H1 (cell line): Measurements from ENCODE around the gene EYA2. TPM values are rescaled to one million over a fixed set of nuclear protein-coding genes. Genes with fewer than 3 reads are reported as not detected.

Source experiments
- CTCF ChIA-PET: fragments of 300-600 bp; sonication (Branson Sonifier 250); formaldehyde crosslinking; loops from one replicate; lab custom pipeline; 2021; ENCODE audit not compliant: partially characterized antibody; lab: Charles Lee
- POLR2A ChIA-PET: fragments of 300-600 bp; sonication (Branson Sonifier 250); formaldehyde crosslinking; loops from one replicate; lab custom pipeline; 2021; ENCODE audit warnings: inconsistent platforms; ENCODE audit not compliant: partially characterized antibody; lab: Charles Lee
- DNase-seq, 2 experiments: peaks; one replicate each; pipeline versions ENCODE4 v3.0.0 to v3.0.0-alpha.2; 2010 to 2022; ENCODE audit warnings: low spot score in 2 of 2, low read depth in 1 of 2, mixed read lengths in 1 of 2
- FAIRE-seq: peaks from 2 replicates; lab custom pipeline; 2011; peaks lifted over from hg19 to GRCh38; lab: Jason Lieb, UNC
- H2AFZ ChIP-seq: 2 replicates; pipeline ENCODE4 v1.8.1; 2012; ENCODE audit warnings: low read length, inconsistent platforms
- H2AK5ac ChIP-seq: 2 replicates; pipeline ENCODE4 v1.6.1; 2013; ENCODE audit warnings: low read depth, low read length
- H2BK120ac ChIP-seq: replicated peaks from 2 replicates; pipeline ENCODE3; 2013; ENCODE audit warnings: low read depth, low read length, inconsistent platforms
- H2BK12ac ChIP-seq: 2 replicates; pipeline ENCODE4 v1.6.1; 2013; ENCODE audit warnings: low read depth, low read length
- H2BK15ac ChIP-seq: 2 replicates; pipeline ENCODE4 v1.6.1; 2013; ENCODE audit warnings: low read length
- H2BK20ac ChIP-seq: 2 replicates; pipeline ENCODE4 v1.6.1; 2013; ENCODE audit warnings: low read length
- H2BK5ac ChIP-seq: 2 replicates; pipeline ENCODE4 v1.6.1; 2013; ENCODE audit warnings: low read depth, low read length
- H3K14ac ChIP-seq: 2 replicates; pipeline ENCODE4 v1.6.1; 2013; ENCODE audit warnings: inconsistent platforms; ENCODE audit not compliant: insufficient read length
- H3K18ac ChIP-seq: 2 replicates; pipeline ENCODE4 v1.6.1; 2013; ENCODE audit warnings: low read length; ENCODE audit errors: extremely low read depth
- H3K23ac ChIP-seq: 2 replicates; pipeline ENCODE4 v1.6.1; 2013; ENCODE audit warnings: inconsistent platforms; ENCODE audit not compliant: insufficient read length
- H3K23me2 ChIP-seq: 2 replicates; pipeline ENCODE4 v1.6.1; 2013; ENCODE audit warnings: low read depth, low read length
- H3K27ac ChIP-seq: 2 replicates; pipeline ENCODE4 v1.6.1; 2011; ENCODE audit warnings: low read depth, low read length, inconsistent platforms
- H3K27me3 ChIP-seq, 4 experiments: replicated peaks in 1 of 4; 1 replicate in 1 of 4; 2 replicates in 3 of 4; pipeline versions ENCODE4 v1.6.1 to v1.8.1; 2011 to 2013; ENCODE audit warnings: low read length in 3 of 4, mild to moderate bottlenecking in 3 of 4, inconsistent platforms in 2 of 4, mixed read lengths in 2 of 4, moderate library complexity in 1 of 4; ENCODE audit not compliant: control insufficient read depth in 3 of 4, insufficient read depth in 3 of 4; ENCODE audit errors: extremely low read depth in 1 of 4
- H3K36me3 ChIP-seq, 4 experiments: 2 replicates each; pipeline versions ENCODE4 v1.6.1 to v1.8.1; 2011 to 2013; ENCODE audit warnings: mild to moderate bottlenecking in 4 of 4, low read length in 3 of 4, moderate library complexity in 2 of 4, control low read depth in 1 of 4, inconsistent platforms in 1 of 4; ENCODE audit not compliant: insufficient read depth in 4 of 4, control insufficient read depth in 2 of 4
- H3K4ac ChIP-seq: replicated peaks from 2 replicates; pipeline ENCODE3; 2013; ENCODE audit warnings: low read length, low read depth, mixed read lengths, inconsistent platforms; ENCODE audit not compliant: insufficient read length
- H3K4me1 ChIP-seq, 4 experiments: replicated peaks in 1 of 4; 1 replicate in 1 of 4; 2 replicates in 3 of 4; pipeline versions ENCODE4 v1.6.1 to v1.8.1; 2011 to 2013; ENCODE audit warnings: low read length in 3 of 4, inconsistent platforms in 2 of 4, mixed read lengths in 1 of 4; ENCODE audit not compliant: insufficient read depth in 4 of 4, control insufficient read depth in 3 of 4
- H3K4me2 ChIP-seq, 2 experiments: 2 replicates each; pipeline versions ENCODE4 v1.6.1 to v1.8.1; 2011 to 2013; ENCODE audit warnings: low read depth in 2 of 2, low read length in 2 of 2, control low read depth in 1 of 2, inconsistent platforms in 1 of 2, mild to moderate bottlenecking in 1 of 2; ENCODE audit not compliant: insufficient read depth in 1 of 2
- H3K4me3 ChIP-seq, 4 experiments: fragments of 200-600, 300-600 bp in 1 of 4; sonication (generic), shearing (Covaris generic), sonication (Bioruptor Twin) in 1 of 4; 2 replicates each; pipeline versions ENCODE4 v1.5.1 to v1.8.1; 2011 to 2016; ENCODE audit warnings: low read length in 4 of 4, low read depth in 3 of 4, control low read depth in 2 of 4, inconsistent platforms in 2 of 4, mild to moderate bottlenecking in 2 of 4, mixed read lengths in 1 of 4, moderate library complexity in 1 of 4; ENCODE audit not compliant: insufficient read depth in 2 of 4; ENCODE audit errors: extremely low read depth in 1 of 4
- H3K56ac ChIP-seq: replicated peaks from 2 replicates; pipeline ENCODE3; 2013; ENCODE audit warnings: low read depth, mild to moderate bottlenecking, mixed read lengths, low read length, inconsistent platforms; ENCODE audit not compliant: insufficient read length
- H3K79me1 ChIP-seq: 2 replicates; pipeline ENCODE4 v1.6.1; 2013; ENCODE audit warnings: low read depth, low read length, control low read depth
- H3K79me2 ChIP-seq, 2 experiments: 2 replicates each; pipeline versions ENCODE4 v1.6.1 to v1.8.1; 2012 to 2013; ENCODE audit warnings: low read length in 2 of 2, mild to moderate bottlenecking in 2 of 2, inconsistent platforms in 1 of 2; ENCODE audit not compliant: insufficient read depth in 2 of 2, control insufficient read depth in 1 of 2
- H3K9ac ChIP-seq, 4 experiments: replicated peaks in 1 of 4; 1 replicate in 1 of 4; 2 replicates in 3 of 4; pipeline versions ENCODE4 v1.6.1 to v1.8.1; 2011 to 2013; ENCODE audit warnings: low read depth in 3 of 4, low read length in 3 of 4, control low read depth in 2 of 4, mild to moderate bottlenecking in 2 of 4, moderate library complexity in 2 of 4, inconsistent platforms in 1 of 4; ENCODE audit errors: extremely low read depth in 1 of 4
- H3K9me3 ChIP-seq, 2 experiments: 2 replicates each; pipeline versions ENCODE4 v1.6.1 to v1.8.1; 2012 to 2013; ENCODE audit warnings: mild to moderate bottlenecking in 2 of 2, moderate library complexity in 2 of 2, control low read depth in 1 of 2, inconsistent platforms in 1 of 2, low read depth in 1 of 2, low read length in 1 of 2, mixed read lengths in 1 of 2; ENCODE audit not compliant: insufficient read depth in 2 of 2
- H4K20me1 ChIP-seq, 2 experiments: replicated peaks in 1 of 2; 2 replicates each; pipeline versions ENCODE3 to v1.8.1; 2011 to 2013; ENCODE audit warnings: inconsistent platforms in 2 of 2, low read length in 2 of 2, mild to moderate bottlenecking in 1 of 2; ENCODE audit not compliant: insufficient read depth in 2 of 2, control insufficient read depth in 1 of 2
- H4K5ac ChIP-seq: 2 replicates; pipeline ENCODE4 v1.6.1; 2013; ENCODE audit warnings: low read length, low read depth, mixed read lengths, inconsistent platforms; ENCODE audit not compliant: insufficient read length
- H4K8ac ChIP-seq: 2 replicates; pipeline ENCODE4 v1.8.0; 2013; ENCODE audit warnings: mild to moderate bottlenecking, moderate library complexity, low read length, inconsistent platforms; ENCODE audit not compliant: insufficient read depth; ENCODE audit errors: extremely low read depth
- H4K91ac ChIP-seq: replicated peaks from 2 replicates; pipeline ENCODE3; 2013; ENCODE audit warnings: low read length, mixed read lengths, inconsistent platforms; ENCODE audit not compliant: insufficient read length
- CBX5 ChIP-seq: fragments of 300-800, 300-1000 bp; sonication (generic); IDR thresholded peaks from 2 replicates; pipeline ENCODE4 v1.7.1; 2016; ENCODE audit warnings: antibody characterized with exemption, low read length, low read depth
- CHD2 ChIP-seq: IDR thresholded peaks from 2 replicates; pipeline ENCODE4 v1.6.1; 2012; ENCODE audit warnings: low read length, improper control_type of control experiment
- FOSL1 ChIP-seq: IDR thresholded peaks from 2 replicates; pipeline ENCODE4 v1.6.1; 2011; ENCODE audit warnings: mild to moderate bottlenecking, low read depth, low read length, moderate library complexity; ENCODE audit not compliant: insufficient read depth
- HDAC2 ChIP-seq, 2 experiments: fragments of 300-600 bp in 1 of 2; sonication (generic) in 1 of 2; IDR thresholded peaks; 2 replicates each; pipeline ENCODE4 v1.6.1; 2011 to 2012; ENCODE audit warnings: low read depth in 2 of 2, low read length in 2 of 2, mild to moderate bottlenecking in 2 of 2, moderate library complexity in 2 of 2, borderline replicate concordance in 1 of 2, inconsistent platforms in 1 of 2
- MAFK ChIP-seq: IDR thresholded peaks from 2 replicates; pipeline ENCODE4 v1.6.1; 2012; ENCODE audit warnings: low read depth, mild to moderate bottlenecking, improper control_type of control experiment, low read length
- PHF8 ChIP-seq: fragments of 200-600 bp; sonication (generic); conservative IDR thresholded peaks from 2 replicates; pipeline ENCODE4 v1.7.1; 2012; ENCODE audit warnings: low read depth, mild to moderate bottlenecking, inconsistent platforms, low read length, moderate library complexity
- POLR2AphosphoS5 ChIP-seq: IDR thresholded peaks from 2 replicates; pipeline ENCODE4 v1.6.1; 2011; ENCODE audit warnings: low read depth, low read length
- SIX5 ChIP-seq: IDR thresholded peaks from 2 replicates; pipeline ENCODE4 v1.6.1; 2011; ENCODE audit warnings: mild to moderate bottlenecking, low read depth, low read length
- polyA plus RNA-seq, 7 experiments: library from polyadenylated mRNA; depleted of rRNA in 3 of 7; stranded (reverse) in 5 of 7; unstranded in 2 of 7; fragments of >200 nt in 5 of 7; fragments of 200-250 nt in 2 of 7; gene quantifications; 1 replicate in 5 of 7; 2 replicates in 1 of 7; 4 replicates in 1 of 7; pipeline versions ENCODE4 v1.2.1 to v1.2.3, GENCODE V29; 2011 to 2013; ENCODE audit warnings: missing spikeins in 2 of 7, mixed read lengths in 2 of 7
- total RNA-seq: library from RNA; stranded (reverse); fragmentation: NEBNext Ultra II Directional; extraction: Animal tissue kit (Norgen Biotek cat#: 25700); gene quantifications from 2 replicates; pipeline ENCODE4 v1.2.1, GENCODE V29; 2021

Gene EYA2
- total and polyA plus RNA-seq, 2 of the 8 experiments (the other 6 are each of a cell fraction or from before 2014, with no cell fraction given) = 1.6 to 1.7 TPM

GRCh38 chr20:47079047-47079446 lies 184.4 kb downstream of the EYA2 start:
- H2BK12ac ChIP-seq = no peak overlapping the region
- H3K23me2 ChIP-seq = no peaks in the 10 kb centered on the region
- ChIA-PET POLR2A (no interaction called here), CTCF (interaction anchor here (0.5 kb wide), 1 partner anchor 19 kb away, joined by 5 read pairs; no protein-coding TSS in a partner anchor)
- H4K5ac ChIP-seq = no peak overlapping the region
- no peak overlapping the region for H3K14ac ChIP-seq
- no peak overlapping the region for H3K4me2 ChIP-seq
- H2BK20ac ChIP-seq = no peak overlapping the region
- H3K79me2 ChIP-seq = no peaks in the 10 kb centered on the region
- H3K27me3 ChIP-seq = no peaks in the 10 kb centered on the region
- H3K4me3 ChIP-seq = no peak overlapping the region
- H3K18ac ChIP-seq = no peak overlapping the region
- no peaks in the 10 kb centered on the region for H4K20me1 ChIP-seq
- H3K27ac ChIP-seq = no peak overlapping the region
- FAIRE-seq = no peak
- H3K4ac ChIP-seq = no peak overlapping the region
- no peak overlapping the region for H2BK5ac ChIP-seq
- no peaks in the 10 kb centered on the region for H3K79me1 ChIP-seq
- no peak overlapping the region for H2AK5ac ChIP-seq
- peaks cover 0 to 3% of the 10 kb centered on the region in 2 experiments; a peak in 1 of 4 replicates for H3K9me3 ChIP-seq
- H4K91ac ChIP-seq = no peak overlapping the region
- no peak overlapping the region for H2BK120ac ChIP-seq
- no peak for DNase-seq
- H3K36me3 ChIP-seq = no peaks in the 10 kb centered on the region
- H2BK15ac ChIP-seq = no peak overlapping the region
- no peak overlapping the region for H3K9ac ChIP-seq
- no peak overlapping the region for H4K8ac ChIP-seq
- H2AFZ ChIP-seq = no peak overlapping the region
- H3K56ac ChIP-seq = no peak overlapping the region
- TF ChIP-seq FOSL1 (no peak), PHF8 (no peak), POLR2AphosphoS5 (no peak), HDAC2 (IDR thresholded peaks at IDR 0.05; ENCODE audit: borderline replicate concordance in 1 of 2, low read depth in 2 of 2, low read length in 2 of 2) (no peak), CBX5 (no peak), CHD2 (no peak), MAFK (no peak), SIX5 (no peak)
- H3K23ac ChIP-seq = no peak overlapping the region
- H3K4me1 ChIP-seq = no peaks in the 10 kb centered on the region
